ENCODE results near the gene ADD2. TPM values are rescaled to one million over a fixed set of nuclear protein-coding genes. Genes with fewer than 3 reads are reported as not detected.

Gene ADD2
- total RNA-seq, 4 donors from 2014 or later, result 3.2 to 4.8 (median 4.3) TPM

DNA sequence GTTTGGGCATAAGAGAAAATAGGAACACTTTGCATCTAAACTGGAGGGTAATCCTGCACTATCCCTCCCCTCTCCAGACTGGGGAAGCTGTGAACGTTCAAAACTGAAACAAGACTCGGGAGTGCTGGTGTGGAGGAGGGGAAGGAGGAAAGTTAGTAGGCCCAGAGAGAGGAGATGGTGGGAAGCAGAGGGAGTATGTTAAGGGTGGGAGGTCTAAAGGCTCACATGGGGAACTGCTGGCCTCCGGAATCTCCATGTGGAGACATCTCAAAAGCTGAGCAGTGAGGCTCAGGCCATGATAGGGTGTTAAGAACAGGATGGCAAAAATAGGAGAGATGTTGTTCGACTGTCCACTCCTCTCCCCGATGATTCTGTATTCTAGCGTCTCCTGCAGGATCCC is 47.9 kb downstream of the ADD2 start:
- TF ChIP-seq, protein P1, sequence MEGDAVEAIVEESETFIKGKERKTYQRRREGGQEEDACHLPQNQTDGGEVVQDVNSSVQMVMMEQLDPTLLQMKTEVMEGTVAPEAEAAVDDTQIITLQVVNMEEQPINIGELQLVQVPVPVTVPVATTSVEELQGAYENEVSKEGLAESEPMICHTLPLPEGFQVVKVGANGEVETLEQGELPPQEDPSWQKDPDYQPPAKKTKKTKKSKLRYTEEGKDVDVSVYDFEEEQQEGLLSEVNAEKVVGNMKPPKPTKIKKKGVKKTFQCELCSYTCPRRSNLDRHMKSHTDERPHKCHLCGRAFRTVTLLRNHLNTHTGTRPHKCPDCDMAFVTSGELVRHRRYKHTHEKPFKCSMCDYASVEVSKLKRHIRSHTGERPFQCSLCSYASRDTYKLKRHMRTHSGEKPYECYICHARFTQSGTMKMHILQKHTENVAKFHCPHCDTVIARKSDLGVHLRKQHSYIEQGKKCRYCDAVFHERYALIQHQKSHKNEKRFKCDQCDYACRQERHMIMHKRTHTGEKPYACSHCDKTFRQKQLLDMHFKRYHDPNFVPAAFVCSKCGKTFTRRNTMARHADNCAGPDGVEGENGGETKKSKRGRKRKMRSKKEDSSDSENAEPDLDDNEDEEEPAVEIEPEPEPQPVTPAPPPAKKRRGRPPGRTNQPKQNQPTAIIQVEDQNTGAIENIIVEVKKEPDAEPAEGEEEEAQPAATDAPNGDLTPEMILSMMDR (IDR thresholded peaks at IDR 0.05), result no peak
- DNase-seq (ENCODE audit: low spot score) (no peak), ATAC-seq (ENCODE audit: low FRiP score) (no peak)

DNA sequence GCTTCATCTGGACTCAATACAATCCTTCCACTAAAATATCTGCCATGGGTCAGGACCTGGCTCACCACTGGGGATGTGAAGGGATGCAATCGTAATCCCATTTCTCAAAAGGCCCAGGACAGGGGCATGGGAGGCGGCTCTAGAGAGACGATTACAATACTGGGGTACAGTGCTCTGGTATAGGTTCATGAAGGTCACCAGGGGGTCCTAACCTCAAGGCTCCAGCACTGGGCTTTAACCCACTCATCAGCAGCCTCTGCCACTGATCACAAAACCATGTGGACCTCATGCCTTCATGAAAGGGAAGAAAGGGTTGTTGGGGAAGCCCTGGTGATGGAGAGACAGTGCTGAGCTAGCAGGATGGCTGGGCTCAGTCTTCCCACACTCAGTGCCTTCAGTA is 48.8 kb downstream of the ADD2 start:
- ATAC-seq (ENCODE audit: low FRiP score) (no peak), DNase-seq (ENCODE audit: low spot score) (no peak)
- TF ChIP-seq, protein P1 (IDR thresholded peaks at IDR 0.05), result no peak

DNA sequence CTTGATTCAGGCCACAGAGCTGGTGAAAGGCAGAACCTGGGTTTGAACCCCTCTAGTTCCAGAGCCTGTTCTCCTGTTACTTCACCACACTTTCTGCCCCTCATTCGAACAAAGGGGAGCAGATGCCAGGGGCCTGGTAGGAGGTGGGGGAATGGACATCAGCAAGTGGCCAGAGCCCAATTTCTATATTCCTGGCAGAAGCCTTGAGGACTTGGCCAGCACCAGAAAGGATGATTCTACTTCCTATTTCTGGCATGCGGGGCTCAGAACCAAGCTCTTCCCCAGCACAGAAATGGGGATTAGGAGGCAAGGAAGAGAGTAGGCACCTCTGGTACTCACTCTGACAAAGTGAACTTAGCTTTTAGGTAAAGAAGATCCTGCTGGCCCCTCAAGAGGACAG is 49.3 kb downstream of the ADD2 start:
- DNase-seq (ENCODE audit: low spot score) (no peak), ATAC-seq (ENCODE audit: low FRiP score) (no peak)
- TF ChIP-seq, protein P1 (IDR thresholded peaks at IDR 0.05), result no peak

DNA sequence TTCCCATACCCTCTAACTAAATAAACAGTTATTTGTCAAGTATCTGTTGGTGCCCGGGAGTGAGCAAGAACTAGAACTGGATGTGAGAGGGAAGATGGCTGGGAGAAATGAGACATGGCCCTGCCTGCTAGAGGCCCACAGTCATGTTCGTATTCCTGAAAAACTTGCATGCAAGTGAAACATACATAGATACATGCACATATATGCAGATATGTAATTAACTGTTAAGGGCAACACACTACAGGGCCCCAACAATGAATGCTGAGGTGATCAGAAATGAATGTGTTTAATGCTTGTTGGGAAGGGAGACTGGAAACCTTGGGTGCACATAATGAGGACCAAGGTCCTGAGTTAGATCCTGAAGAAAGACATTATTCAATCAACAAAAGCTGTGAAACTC is 49.8 kb downstream of the ADD2 start:
- no peak for ATAC-seq (ENCODE audit: low FRiP score)
- TF ChIP-seq, protein P1 (IDR thresholded peaks at IDR 0.05), result no peak
- no peak for DNase-seq (ENCODE audit: low spot score)

DNA sequence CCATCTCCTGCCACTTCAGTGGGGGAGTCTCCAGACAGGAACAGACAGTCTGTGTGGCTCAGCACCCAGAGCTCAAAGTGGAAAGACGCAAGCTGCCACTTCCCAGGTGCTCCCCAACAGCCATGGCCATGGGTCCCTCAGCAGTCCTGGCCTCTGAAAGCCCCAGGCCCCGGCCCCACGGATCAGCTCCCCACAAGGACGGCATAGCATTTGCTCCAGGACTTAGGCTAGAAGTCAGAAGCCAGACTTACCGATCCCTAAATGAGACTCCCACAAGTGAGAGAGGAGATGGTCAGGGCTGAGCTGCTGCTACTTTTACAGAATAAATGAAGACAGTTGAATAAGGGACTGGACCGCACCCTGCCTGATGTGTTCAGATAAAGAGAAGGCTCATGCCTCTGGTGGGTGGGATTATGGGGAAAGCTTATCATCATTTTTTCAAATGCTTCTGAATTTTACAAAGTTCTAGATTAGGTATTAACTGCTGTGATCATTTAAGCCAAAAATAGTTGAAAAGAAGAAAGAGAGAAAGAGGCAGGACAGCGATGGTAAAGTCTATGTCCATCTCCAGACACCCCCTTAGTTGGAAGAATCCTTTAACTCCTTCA is 50.5 kb downstream of the ADD2 start:
- DNase-seq (ENCODE audit: low spot score) (no peak), ATAC-seq (ENCODE audit: low FRiP score) (no peak)
- TF ChIP-seq, protein P1 (IDR thresholded peaks at IDR 0.05), result no peak

DNA sequence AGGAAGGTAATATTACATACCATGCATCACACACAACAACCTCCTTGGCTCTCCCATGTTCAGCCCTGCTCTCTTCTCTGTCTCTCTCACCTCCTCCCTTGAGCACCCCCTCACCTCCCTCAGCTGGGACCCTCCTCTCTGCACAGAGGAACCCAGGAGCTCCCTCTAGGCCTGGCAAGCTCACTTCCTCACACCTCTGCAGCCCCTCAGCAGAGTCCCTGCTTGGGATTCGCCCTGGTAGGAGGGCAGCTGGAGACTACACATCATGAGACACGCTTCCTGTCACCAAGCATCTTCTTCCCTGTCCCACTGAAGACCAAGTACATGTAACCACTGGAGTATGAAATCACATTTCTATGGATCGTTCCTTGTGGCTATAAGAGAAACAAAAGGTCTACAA is 51.0 kb downstream of the ADD2 start:
- no peak for ATAC-seq (ENCODE audit: low FRiP score)
- DNase-seq (ENCODE audit: low spot score), result no peak
- TF ChIP-seq, protein P1 (IDR thresholded peaks at IDR 0.05), result no peak

DNA sequence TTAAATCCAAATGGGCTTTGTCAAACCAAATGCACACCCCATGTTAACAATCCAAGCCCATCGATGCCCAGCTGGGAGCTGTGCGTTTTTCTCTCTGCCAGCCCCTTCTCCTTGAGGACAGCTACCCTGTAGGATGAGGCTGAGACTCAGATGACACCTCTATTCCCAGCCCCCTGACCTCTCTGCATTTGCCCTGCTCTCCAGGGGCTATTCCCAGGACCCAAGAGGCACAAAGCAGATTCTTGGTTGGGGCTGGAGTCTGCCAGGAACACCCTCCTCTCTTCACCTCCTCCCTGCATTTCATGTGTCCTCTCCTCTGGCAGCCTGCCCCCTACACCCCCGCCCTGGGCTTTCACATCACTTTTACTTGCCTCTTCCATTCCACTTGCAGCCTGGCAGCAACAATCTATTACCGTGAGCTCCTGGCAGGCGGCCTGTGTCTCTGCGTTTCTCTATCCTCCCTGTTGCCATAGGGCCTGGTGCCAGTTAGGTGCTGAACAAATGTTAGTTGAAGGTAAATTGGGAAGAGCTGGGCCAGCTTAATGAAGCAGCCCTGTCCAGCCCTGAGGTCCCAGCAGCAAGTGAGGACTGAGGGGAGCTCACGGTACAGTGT is 51.8 kb downstream of the ADD2 start:
- TF ChIP-seq, protein P1 (IDR thresholded peaks at IDR 0.05), result no peak
- ATAC-seq (ENCODE audit: low FRiP score), result peak; percentile 61
- no peak for DNase-seq (ENCODE audit: low spot score)

All from omental fat pad (tissue), 4 donors.